Camera-type eye (tissue), 1 donor: ENCODE data around the gene AFMID. TPM values are rescaled to one million over a fixed set of nuclear protein-coding genes. Genes with fewer than 3 reads are reported as not detected.

Source experiments
- total RNA-seq: library from RNA; depleted of rRNA; stranded (reverse); fragments of >200 nt; gene quantifications from one replicate; pipeline ENCODE4 v1.2.3, GENCODE V29; 2014

AFMID gene
- 31.7 TPM for total RNA-seq

GRCh38 chr17:78186692-78187595, at the start of gene AFMID, which contains the start of gene TK1:
TSS of gene AFMID (plus strand) at chr17:78187362. CDS start at chr17:78187371, 9 bp downstream.
TSS of gene TK1 (minus strand) at chr17:78187052. CDS start at chr17:78186994, 58 bp downstream.

GRCh38 chr17:78168242-78168902, 18.8 kb upstream of the AFMID start, which contains the start of gene SYNGR2:
TSS of gene SYNGR2 (plus strand) at chr17:78168581. CDS start at chr17:78168617, 36 bp downstream.

GRCh38 chr17:78214016-78214705, 27.0 kb downstream of the AFMID start, which contains the start of gene BIRC5:
TSS of gene BIRC5 (plus strand) at chr17:78214253. CDS start at chr17:78214317, 64 bp downstream.

GRCh38 chr17:78230996-78231935, 44.1 kb downstream of the AFMID start, which contains the start of gene TMEM235:
TSS of gene TMEM235 (plus strand) at chr17:78231631. CDS start at chr17:78232024, 393 bp downstream.

Other genes starting within 250 kb of the AFMID start
- 41.8 TPM for gene TNRC6C, start 228.7 kb upstream of the AFMID start, total RNA-seq
- gene TMC6, start 58.6 kb upstream of the AFMID start, total RNA-seq = 15.2 TPM
- 4.8 TPM for gene TMC8, start 56.6 kb upstream of the AFMID start, total RNA-seq
- gene C17orf99, start 41.0 kb upstream of the AFMID start, total RNA-seq = 0.16 TPM
- gene SYNGR2, start 18.8 kb upstream of the AFMID start, total RNA-seq = 28.3 TPM
- 13.9 TPM for gene TK1, start 310 bp upstream of the AFMID start, total RNA-seq
- gene BIRC5, start 26.9 kb downstream of the AFMID start, total RNA-seq = 11.2 TPM
- gene TMEM235, start 44.3 kb downstream of the AFMID start, total RNA-seq = 1.8 TPM
- gene SOCS3, start 172.7 kb downstream of the AFMID start, total RNA-seq = 19.5 TPM
- gene PGS1, start 191.3 kb downstream of the AFMID start, total RNA-seq = 61.8 TPM